CD1c-positive myeloid dendritic cell (primary cell): Measurements from ENCODE around the gene NUP62CL.
"Not testable (repeated sequence)": the region's sequence is repeated elsewhere in the genome, so short reads cannot be mapped to it uniquely, and the experiment has no call there.

Experiments used
- DNase-seq: peaks from one replicate; pipeline ENCODE4 v3.0.0-alpha.2; 2016; ENCODE audit errors: extremely low spot score

NUP62CL gene, protein sequence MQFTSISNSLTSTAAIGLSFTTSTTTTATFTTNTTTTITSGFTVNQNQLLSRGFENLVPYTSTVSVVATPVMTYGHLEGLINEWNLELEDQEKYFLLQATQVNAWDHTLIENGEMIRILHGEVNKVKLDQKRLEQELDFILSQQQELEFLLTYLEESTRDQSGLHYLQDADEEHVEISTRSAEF

DNA sequence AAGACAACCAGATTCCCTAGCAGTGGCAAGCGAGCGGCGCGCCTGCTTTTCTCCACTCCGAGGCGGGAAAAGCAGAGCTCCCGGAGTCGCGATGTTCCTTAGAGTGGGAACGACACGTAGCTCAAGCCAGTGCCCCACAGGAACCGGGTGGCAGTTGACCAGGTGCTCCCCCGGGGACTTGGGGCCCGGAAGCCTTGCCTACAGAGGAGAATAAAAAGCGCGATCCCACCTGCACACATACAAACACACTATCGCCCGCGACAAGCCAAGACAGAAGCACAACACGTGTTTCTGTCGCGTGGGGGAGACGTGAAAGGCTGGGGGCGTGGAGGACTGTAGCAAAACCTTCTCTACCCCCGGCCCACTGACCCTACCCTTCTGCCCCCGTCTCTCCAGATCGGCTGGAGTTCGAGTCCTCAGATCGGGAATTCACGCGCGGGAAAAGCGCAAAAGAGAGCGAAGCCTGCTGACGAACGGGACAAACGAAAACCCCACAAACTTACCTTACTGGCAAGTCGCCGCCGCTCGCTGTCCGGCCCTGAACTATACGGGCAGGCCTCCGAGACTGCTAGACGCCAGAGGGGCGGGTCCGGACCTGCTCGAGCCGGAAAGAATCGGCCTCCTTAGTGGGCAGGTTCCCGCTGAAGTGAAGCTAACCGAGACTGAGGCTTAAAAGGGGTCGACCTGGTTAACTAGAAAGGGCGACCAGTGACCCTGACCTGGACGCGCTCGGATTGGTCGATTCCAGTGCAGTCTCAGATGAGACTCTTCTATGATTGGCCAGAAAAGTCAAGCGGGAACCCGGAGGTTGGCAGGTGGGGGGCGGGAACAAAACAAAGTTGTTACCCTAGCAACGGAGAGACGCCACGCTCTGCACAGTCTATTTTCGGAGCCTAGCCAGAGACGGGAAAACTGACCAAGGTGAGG lies at the start of gene NUP62CL, which contains the start of gene DNAAF6:
NUP62CL (minus strand) TSS at position 664 of the 927 bp plus-strand sequence. CDS start 31,287 bp downstream, outside the sequence.
DNAAF6 (plus strand) TSS at position 842 of the 927 bp plus-strand sequence. CDS start 6,265 bp downstream, outside the sequence.
- peak; percentile 56 for DNase-seq

DNA sequence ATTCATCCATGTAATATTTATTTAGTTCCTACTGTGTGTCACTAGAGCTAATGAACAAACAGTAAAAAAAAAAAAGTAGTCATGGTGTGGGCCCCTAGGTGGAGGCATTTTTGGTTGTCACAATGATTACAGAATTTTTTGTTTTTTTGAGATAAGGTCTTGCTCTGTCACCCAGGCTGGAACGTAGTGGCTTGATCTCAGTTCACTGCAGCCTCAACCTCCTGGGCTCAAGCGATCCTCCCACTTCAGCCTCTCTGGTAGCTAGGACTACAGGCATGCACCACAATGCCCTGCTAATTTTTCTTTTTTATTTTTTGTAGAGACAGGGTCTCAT lies 22.2 kb upstream of the NUP62CL start:
- no peak for DNase-seq

DNA sequence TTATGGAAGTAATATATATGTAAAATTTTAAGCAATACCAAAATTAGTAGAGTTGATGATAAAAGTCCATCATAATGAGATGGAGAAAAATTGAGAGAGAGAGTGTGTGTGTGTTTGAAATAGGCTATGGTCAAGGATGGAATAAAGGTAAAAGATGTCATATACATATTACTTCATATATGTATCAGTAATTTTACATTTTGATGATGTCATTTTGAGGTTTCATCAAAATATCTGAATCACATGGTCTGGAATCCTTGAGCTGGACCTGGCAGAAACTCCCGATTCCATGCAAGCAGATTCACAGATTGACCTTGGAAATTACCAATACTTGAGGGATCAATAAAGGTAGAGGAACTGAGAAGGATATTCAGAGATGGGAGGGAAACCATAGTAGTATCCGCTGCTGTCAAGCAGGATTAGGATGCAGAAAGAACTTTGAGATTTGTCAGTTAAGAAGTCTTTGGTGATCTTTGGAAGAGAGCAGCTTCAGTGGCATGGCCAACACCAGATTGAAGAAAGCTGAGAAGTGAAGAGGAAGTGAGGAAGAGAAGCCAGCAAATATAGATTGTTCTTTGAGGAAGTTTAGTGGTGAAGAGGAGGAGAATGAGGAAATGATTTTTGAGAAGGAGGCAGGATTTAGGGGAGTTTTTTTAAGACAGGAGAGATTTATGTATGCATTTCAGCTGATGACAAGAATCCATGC lies 21.7 kb upstream of the NUP62CL start:
- peak; percentile 11 for DNase-seq

DNA sequence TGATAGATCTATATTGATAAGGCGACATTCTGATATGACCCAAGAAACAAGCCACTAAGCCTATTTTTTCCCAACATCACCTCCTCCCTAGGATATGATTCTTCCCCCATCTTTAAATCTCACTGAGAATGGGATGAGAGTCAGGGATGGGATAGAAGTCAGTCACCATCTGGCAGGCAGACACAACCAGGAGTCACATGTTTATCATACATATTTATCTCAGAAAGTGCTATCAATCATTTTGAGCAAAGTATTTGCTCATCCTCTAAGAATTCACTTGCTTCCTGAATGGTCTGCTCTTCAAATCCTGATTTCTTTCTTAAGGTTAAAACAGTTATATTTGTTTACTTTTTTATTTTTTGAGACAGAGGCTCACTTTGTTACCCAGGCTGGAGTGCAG lies 20.5 kb upstream of the NUP62CL start:
- DNase-seq, result no peak

DNA sequence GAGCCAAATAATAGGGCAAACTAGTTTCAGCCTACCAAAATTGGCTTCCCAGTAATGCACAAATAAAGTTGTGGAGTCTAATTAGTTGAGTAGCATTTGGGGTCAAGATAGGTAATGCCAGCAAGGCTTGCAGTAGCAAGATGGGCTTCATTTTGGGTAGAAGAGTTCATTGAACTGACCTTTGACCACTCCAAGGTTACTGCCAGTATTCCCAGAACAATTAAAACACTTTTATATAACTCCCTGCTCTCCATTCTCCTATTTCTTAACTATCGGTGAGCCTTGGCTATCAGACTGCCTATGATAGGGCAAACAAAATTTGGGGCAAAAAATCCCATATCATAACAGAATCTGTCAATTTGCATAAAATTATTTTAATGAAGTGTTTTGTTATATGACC lies 7.2 kb upstream of the NUP62CL start:
- no peak for DNase-seq

DNA sequence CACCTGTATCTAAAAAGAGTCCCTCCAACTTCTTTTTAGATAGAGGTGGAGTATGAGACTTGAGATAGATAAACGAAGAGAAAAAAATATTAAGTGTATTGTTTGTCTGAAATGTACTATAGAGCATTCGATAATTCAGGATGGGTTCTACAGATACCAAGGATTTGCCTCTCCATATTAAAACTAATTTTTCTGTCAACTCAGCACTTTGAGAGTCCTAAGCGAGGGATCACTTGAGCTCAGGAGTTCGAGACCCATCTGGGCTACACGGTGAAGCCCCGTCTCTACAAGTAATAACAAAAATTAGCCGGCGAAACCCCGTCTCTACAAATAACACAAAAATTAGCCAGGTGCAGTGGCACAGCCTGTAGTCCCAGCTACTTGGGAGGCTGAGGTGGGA lies 1.7 kb upstream of the NUP62CL start:
- no peak for DNase-seq

DNA sequence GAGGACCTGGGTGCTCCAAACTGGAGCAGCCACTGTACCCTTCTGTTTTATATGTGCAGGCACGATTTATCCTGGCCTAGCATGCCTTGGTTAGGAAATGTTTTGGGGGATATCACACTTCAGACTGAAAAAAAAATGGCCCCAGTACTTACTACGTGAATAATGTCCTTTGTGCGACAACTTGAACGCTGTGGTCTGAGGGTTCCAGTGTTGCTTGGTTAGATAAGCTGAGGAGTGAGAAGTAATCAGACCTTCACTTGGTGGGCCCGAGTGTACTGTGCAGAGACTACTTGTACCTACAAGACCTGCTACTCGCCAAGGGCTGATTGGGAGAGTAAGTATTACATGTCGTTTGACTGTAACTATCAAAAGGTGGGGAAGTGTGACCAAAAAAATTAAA lies 856 bp upstream of the NUP62CL start:
- DNase-seq, result no peak

DNA sequence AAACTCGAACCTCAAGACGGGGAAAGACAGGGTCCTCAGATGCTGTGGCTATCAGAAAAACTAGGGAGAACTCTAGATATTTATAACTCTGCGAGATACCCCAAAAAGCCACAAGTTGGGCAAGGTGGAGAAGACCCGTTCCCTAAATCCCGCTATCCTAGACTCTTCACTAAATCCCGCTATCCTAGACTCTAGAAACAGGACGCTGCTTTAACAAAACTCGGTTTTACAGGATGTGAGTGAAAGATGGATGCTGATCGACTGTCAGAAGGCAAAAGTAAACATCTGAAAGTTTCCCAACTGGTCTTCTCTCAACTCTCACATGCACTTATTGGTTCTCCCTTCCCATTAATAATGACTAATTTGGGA lies 448 bp upstream of the NUP62CL start:
- no peak for DNase-seq

DNA sequence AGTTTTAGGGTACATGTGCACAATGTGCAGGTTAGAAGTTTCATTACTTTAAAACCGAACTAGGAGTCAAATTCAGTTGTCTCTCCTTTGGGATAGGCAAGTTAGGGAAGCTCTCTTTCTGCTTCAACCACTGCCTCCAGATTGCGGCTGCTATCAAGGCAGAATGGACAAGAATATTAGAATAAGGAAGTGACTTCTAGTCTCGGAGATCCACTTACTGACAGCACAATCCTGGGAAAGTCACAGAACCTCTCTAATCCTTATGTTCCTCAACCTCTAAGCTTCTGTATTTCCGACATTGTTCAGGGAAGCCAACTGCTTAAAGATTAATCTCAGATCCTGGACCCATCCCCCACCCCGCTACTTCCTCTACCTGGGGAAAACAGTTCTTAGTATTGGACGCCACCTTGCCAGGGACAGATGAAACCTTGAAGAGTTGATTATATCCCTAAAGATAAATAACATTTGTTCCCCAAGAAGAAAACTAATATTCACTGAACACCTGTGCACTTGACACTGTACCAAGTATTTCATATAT lies 2.1 kb downstream of the NUP62CL start:
- no peak for DNase-seq

DNA sequence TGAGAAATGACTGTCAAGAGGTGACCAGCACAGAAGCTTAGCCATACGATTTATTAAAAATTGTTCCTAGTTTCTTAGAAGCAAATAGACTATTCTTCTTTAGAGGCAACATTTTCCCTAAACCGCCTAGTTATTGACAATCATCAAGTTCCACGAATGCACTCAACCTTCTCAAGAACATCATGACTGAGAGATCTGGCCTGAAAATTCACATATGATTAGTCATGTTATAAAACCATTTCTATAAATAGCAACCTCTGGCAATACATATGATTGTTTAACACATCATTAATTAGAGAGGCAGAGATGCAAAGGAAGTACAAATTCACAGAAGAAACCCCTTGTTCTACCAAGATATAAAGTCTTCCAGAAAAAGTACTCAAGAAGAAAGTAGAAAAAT lies 6.7 kb downstream of the NUP62CL start:
- no peak for DNase-seq

DNA sequence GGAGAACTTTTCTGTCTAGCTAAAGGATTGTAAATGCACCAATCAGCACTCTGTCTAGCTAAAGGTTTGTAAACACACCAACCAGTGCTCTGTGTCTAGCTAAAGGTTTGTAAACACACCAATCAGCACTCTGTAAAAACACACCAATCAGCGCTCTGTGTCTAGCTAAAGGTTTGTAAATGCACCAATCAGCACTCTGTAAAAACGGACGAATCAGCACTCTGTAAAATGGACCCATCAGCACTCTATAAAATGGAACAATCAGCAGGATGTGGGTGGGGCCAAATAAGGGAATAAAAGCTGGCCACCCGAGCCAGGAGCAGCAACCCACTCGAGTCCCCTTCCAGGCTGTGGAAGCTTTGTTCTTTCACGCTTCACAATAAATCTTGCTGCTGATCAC lies 8.2 kb downstream of the NUP62CL start:
- DNase-seq, result not testable (repeated sequence)

DNA sequence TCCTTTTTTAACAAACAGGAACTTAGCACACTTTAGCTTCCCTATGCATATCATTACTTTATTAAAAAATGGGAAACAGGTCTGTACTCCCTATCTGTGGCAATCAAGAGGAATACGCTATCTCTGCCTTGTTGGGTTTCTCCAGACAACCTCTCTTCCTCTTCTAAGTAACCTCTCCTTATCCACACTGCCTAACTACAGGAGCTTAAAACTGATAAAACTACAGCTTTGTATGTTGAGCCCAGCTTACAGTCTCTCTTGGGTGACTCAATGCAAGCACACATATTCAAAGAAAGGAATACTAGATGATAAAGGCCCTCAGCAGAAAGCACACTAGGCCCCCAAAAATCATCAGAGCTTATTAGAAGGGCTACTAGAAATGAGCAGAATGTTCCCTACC lies 8.9 kb downstream of the NUP62CL start:
- DNase-seq, result no peak

DNA sequence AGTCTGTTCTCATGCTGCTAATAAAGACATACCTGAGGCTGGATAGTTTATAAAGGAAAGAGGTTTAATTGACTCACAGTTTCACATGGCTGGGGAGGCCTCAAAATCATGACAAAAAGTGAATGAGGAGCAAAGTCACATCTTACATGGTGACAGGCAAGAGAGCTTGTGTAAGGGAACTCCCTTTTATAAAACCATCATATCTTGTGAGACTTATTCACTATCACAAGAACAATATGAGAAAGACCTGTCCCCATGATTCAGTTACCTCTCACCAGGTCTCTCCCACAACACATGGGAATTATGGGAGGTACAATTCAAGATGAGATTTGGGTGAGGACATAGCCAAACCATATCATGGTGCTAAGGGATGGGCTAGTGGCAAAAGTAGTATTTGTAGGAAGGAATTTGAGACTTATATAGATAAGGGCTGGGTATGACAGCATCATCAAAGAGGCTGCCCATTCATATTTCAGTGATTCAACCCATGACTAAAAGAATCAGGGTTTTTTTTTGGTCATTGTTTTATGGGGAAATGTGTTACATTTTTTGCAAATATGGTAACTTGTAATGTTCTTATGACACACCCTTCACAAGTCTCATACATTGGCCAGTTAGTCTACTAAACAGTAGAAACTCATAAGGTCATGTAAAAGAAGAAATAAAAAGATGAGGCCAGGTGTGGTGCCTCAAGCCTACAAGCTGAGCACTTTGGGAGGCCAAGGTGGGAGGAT lies 34.7 kb downstream of the NUP62CL start:
- DNase-seq, result no peak

DNA sequence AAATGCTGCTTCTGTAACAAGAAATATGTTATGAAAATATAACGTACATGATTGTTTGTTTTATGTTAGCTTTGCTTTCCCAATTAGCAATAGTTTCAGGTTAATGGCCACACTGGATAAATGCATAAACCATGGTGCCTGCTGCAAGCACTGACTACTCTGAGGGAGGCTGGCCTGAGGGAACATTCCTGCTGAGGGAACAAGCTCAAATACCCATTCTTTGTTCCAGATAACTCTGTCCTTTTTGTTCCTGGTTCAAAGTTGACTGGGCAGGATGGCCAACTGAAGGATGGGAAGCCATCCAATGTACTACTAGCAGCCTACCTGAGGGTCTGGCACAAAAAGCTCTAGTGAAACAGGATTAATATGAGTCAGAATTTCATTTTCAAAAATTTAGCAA lies 37.5 kb downstream of the NUP62CL start:
- DNase-seq, result no peak

DNA sequence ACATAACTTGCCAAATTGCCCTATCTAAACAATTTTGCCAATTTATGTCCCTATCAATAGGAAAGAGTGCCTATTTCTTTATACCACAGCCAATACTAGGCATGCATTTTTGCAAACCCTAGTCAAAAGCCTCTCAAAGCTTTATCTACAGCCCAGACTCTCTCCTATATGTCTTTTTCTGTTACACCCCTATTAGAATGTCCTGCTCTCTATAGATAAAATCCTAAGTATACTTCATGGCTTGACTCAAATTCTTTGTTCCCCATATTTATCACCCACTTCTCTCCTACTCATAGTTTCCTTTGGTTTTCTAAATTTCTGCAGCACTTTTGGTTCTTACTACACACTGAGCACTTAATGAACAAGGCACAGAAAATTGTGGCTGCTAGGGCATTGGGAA lies 38.0 kb downstream of the NUP62CL start:
- DNase-seq, result no peak

DNA sequence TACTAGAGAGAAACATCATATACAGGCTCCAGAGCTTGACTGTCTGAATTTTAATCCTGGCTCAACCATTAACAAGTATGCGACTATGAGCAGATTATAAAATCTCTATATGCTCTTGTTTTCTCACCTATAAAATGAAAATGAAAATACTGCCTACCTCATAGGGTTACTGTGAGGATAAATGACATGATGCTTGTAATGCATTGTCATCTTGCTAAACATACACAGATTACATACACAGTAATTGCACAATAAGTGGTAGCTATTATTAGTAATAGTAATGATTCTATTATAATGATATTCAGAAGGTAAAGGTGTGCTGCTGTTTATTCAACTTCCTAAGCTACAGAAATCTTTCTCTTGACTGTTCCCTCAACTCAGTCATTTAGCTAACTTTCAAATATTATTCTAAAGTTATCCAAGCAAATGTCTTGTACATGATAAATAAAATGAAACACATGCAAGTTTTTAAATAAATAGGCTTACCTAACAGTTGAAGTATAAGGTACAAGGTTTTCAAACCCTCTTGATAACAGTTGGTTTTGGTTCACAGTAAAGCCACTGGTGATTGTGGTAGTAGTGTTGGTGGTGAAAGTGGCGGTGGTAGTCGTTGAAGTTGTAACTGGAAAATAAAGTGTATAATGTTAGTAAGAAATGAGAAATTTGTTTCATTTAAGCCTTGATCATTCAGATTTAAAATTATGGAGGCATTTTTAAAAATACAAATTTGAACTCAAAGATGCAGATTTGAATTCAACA lies 38.9 kb downstream of the NUP62CL start:
- DNase-seq, result no peak

DNA sequence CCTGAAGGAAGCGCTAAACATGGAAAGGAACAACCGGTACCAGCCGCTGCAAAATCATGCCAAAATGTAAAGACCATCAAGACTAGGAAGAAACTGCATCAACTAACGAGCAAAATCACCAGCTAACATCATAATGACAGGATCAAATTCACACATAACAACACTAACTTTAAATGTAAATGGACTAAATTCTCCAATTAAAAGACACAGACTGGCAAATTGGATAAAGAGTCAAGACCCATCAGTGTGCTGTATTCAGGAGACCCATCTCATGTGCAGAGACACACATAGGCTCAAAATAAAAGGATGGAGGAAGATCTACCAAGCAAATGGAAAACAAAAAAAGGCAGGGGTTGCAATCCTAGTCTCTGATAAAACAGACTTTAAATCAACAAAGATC lies 48.6 kb downstream of the NUP62CL start:
- not testable (repeated sequence) for DNase-seq

DNA sequence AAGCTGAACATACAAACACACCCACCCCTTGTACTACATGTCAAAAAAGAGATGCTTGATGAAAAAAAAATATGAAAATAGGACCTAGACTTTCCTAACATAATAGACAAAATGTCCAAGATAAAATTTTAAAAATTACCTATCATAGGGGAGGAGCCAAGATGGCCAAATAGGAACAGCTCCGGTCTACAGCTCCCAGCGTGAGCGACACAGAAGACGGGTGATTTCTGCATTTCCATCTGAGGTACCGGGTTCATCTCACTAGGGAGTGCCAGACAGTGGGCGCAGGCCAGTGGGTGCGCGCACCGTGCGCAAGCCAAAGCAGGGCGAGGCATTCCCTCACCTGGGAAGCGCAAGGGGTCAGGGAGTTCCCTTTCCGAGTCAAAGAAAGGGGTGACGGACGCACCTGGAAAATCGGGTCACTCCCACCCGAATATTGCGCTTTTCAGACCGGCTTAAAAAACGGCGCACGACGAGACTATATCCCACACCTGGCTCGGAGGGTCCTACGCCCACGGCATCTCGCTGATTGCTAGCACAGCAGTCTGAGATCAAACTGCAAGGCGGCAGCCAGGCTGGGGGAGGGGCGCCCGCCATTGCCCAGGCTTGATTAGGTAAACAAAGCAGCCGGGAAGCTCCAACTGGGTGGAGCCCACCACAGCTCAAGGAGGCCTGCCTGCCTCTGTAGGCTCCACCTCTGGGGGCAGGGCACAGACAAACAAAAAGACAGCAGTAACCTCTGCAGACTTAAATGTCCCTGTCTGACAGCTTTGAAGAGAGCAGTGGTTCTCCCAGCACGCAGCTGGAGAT lies 50.4 kb downstream of the NUP62CL start:
- DNase-seq, result not testable (repeated sequence)

DNA sequence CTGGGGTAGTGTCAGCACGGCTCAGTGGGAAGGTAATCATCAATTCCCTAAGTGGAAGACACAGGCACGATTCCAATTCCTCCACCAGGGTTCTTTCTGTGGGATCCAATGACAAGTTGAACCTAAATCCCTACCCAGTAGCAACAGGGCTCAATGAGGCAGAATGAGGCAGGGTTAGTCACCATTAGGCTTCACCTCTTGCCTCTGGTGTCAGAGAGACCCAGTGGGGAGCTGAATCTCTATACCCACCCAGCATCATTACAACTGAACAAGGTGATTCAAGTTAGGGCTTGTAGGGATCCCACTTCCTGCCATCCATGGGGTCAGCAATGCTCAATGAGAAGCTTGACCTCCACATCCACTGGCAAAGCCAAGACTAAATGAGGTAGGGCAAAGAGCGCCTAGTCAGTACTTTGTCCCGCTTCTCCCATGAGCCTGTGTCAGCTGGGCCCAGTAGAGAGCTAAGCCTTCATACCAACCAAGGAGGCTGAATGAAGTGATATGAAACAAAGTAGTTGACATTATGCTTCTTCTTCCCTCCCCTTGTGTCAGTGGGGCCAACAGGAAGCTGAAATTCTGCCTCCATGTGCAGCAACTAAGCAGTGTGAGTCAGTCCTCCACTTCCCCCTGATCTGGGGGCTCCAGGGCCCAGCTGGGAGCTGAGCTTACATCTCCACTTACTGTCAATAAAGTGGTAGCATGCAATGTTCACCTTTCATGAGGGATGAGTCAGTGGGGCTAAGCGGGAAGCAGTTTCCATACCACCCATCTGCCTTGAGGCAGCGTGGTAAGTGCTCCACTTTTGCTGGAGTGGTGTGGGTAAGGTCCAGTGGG lies 51.2 kb downstream of the NUP62CL start:
- DNase-seq, result peak; percentile 3
